ENCODE measurements around the gene ENTHD1.

The ENTHD1 gene

GRCh38 chr22:39722501-39722900 lies 171.1 kb downstream of the ENTHD1 start:
- Histone ChIP-seq H3K9me3 (ENCODE audit: insufficient read depth, low read length) (no peaks in the 10 kb centered on the region), H3F3A (ENCODE audit: insufficient read depth) (no peaks in the 10 kb centered on the region), H3K79me2 (ENCODE audit: insufficient read depth, low read length) (no peaks in the 10 kb centered on the region), H3K4me2 (ENCODE audit: low read depth, low read length, poor library complexity, severe bottlenecking) (no peak overlapping the region), H3K36me3 (ENCODE audit: low read length) (no peaks in the 10 kb centered on the region), H4K20me1 (ENCODE audit: low read depth, low read length) (no peaks in the 10 kb centered on the region), H3K27ac (ENCODE audit: low read depth, low read length) (no peak overlapping the region), H3K9ac (ENCODE audit: low read length) (no peak overlapping the region), H3K9me2 (replicated peaks; ENCODE audit: insufficient read depth, low read length) (no peaks in the 10 kb centered on the region), H3K27me3 (ENCODE audit: low read length) (no peaks in the 10 kb centered on the region), H2AFZ (ENCODE audit: low read depth, low read length, severe bottlenecking) (no peak overlapping the region), H3K4me3 (ENCODE audit: insufficient read depth, low read length, poor library complexity, severe bottlenecking) (no peak overlapping the region)
- TF ChIP-seq CTCF (IDR thresholded peaks at IDR 0.05; ENCODE audit: insufficient read depth, low read length, poor library complexity, severe bottlenecking): no peak
- TF ChIP-seq EZH2phosphoT487 (conservative IDR thresholded peaks at IDR 0.05; ENCODE audit: low read length): no peak

GRCh38 chr22:39722032-39722325 lies 171.6 kb downstream of the ENTHD1 start:
- H3K9ac ChIP-seq (ENCODE audit: low read length): no peak overlapping the region
- no peaks in the 10 kb centered on the region for H3K27me3 ChIP-seq (ENCODE audit: low read length)
- TF ChIP-seq EZH2phosphoT487 (conservative IDR thresholded peaks at IDR 0.05; ENCODE audit: low read length): no peak
- no peak for TF ChIP-seq CTCF (IDR thresholded peaks at IDR 0.05; ENCODE audit: insufficient read depth, low read length, poor library complexity, severe bottlenecking)
- H3F3A ChIP-seq (ENCODE audit: insufficient read depth): no peaks in the 10 kb centered on the region
- H3K4me3 ChIP-seq (ENCODE audit: insufficient read depth, low read length, poor library complexity, severe bottlenecking): no peak overlapping the region
- H3K27ac ChIP-seq (ENCODE audit: low read depth, low read length): no peak overlapping the region
- H3K4me2 ChIP-seq (ENCODE audit: low read depth, low read length, poor library complexity, severe bottlenecking): no peak overlapping the region
- H3K79me2 ChIP-seq (ENCODE audit: insufficient read depth, low read length): no peaks in the 10 kb centered on the region
- H3K9me2 ChIP-seq (replicated peaks; ENCODE audit: insufficient read depth, low read length): no peaks in the 10 kb centered on the region
- no peaks in the 10 kb centered on the region for H3K9me3 ChIP-seq (ENCODE audit: insufficient read depth, low read length)
- H3K36me3 ChIP-seq (ENCODE audit: low read length): no peaks in the 10 kb centered on the region
- H4K20me1 ChIP-seq (ENCODE audit: low read depth, low read length): no peaks in the 10 kb centered on the region
- no peak overlapping the region for H2AFZ ChIP-seq (ENCODE audit: low read depth, low read length, severe bottlenecking)

- H3K27ac ChIP-seq (ENCODE audit: low read depth, low read length): no peak overlapping the region
- H3K36me3 ChIP-seq (ENCODE audit: low read length): no peaks in the 10 kb centered on the region
- no peaks in the 10 kb centered on the region for H3K9me3 ChIP-seq (ENCODE audit: insufficient read depth, low read length)
- H3K79me2 ChIP-seq (ENCODE audit: insufficient read depth, low read length): no peaks in the 10 kb centered on the region
- H3K27me3 ChIP-seq (ENCODE audit: low read length): no peaks in the 10 kb centered on the region
- no peaks in the 10 kb centered on the region for H3K9me2 ChIP-seq (replicated peaks; ENCODE audit: insufficient read depth, low read length)
- no peaks in the 10 kb centered on the region for H4K20me1 ChIP-seq (ENCODE audit: low read depth, low read length)
- H3F3A ChIP-seq (ENCODE audit: insufficient read depth): no peaks in the 10 kb centered on the region
- H3K9ac ChIP-seq (ENCODE audit: low read length): no peak overlapping the region
- TF ChIP-seq EZH2phosphoT487 (conservative IDR thresholded peaks at IDR 0.05; ENCODE audit: low read length): no peak
- TF ChIP-seq CTCF (IDR thresholded peaks at IDR 0.05; ENCODE audit: insufficient read depth, low read length, poor library complexity, severe bottlenecking): no peak
- no peak overlapping the region for H3K4me3 ChIP-seq (ENCODE audit: insufficient read depth, low read length, poor library complexity, severe bottlenecking)
- no peak overlapping the region for H3K4me2 ChIP-seq (ENCODE audit: low read depth, low read length, poor library complexity, severe bottlenecking)
- no peak overlapping the region for H2AFZ ChIP-seq (ENCODE audit: low read depth, low read length, severe bottlenecking)
Measured at GRCh38 chr22:39721206-39722031, 172.1 kb downstream of the ENTHD1 start.

All from SU-DHL-6 (cell line).